Stimulated activated CD4-positive, alpha-beta T cell treated with anti-CD3 and anti-CD28 coated beads, TNF-alpha, amount 100 ng/mL, for 48 hours (primary cell): ENCODE data around the gene ADCY1.
"Not testable (repeated sequence)": the region's sequence is repeated elsewhere in the genome, so short reads cannot be mapped to it uniquely, and the experiment has no call there.

ENCODE experiments used
- DNase-seq, 3 donors: peaks; one replicate each; pipeline ENCODE4 v3.0.0-alpha.2; 2020; ENCODE audit warnings: low read depth in 3 of 3

ADCY1 gene

GRCh38 chr7:45573661-45574415 is at the start of gene ADCY1:
ADCY1 (plus strand) TSS chr7:45574368; CDS start chr7:45574544, 176 bp downstream.
- DNase-seq = no peak

- no peak for DNase-seq
Measured at GRCh38 chr7:45524445-45524844, 49.7 kb upstream of the ADCY1 start.

GRCh38 chr7:45525057-45525456 is 49.1 kb upstream of the ADCY1 start:
- DNase-seq = no peak

GRCh38 chr7:45543473-45543872 is 30.7 kb upstream of the ADCY1 start:
- DNase-seq = no peak

GRCh38 chr7:45545105-45545710 is 29.0 kb upstream of the ADCY1 start:
- DNase-seq = not testable (repeated sequence)

- DNase-seq = not testable (repeated sequence)
Measured at GRCh38 chr7:45548917-45549316, 25.3 kb upstream of the ADCY1 start.

- DNase-seq = no peak
Measured at GRCh38 chr7:45563401-45563800, 10.8 kb upstream of the ADCY1 start.

- DNase-seq = no peak
Measured at GRCh38 chr7:45563941-45564461, 10.2 kb upstream of the ADCY1 start.

- no peak for DNase-seq
Measured at GRCh38 chr7:45564485-45564884, 9.7 kb upstream of the ADCY1 start.

- no peak for DNase-seq
Measured at GRCh38 chr7:45564886-45565455, 9.2 kb upstream of the ADCY1 start.

GRCh38 chr7:45566386-45566785 is 7.8 kb upstream of the ADCY1 start:
- DNase-seq = no peak

- DNase-seq = no peak
Measured at GRCh38 chr7:45566961-45567360, 7.2 kb upstream of the ADCY1 start.

GRCh38 chr7:45567713-45568112 is 6.5 kb upstream of the ADCY1 start:
- no peak for DNase-seq

- no peak for DNase-seq
Measured at GRCh38 chr7:45568536-45569289, 5.5 kb upstream of the ADCY1 start.

GRCh38 chr7:45569290-45569685 is 4.9 kb upstream of the ADCY1 start:
- DNase-seq = no peak

GRCh38 chr7:45570797-45571196 is 3.4 kb upstream of the ADCY1 start:
- DNase-seq = no peak

- DNase-seq = no peak
Measured at GRCh38 chr7:45573204-45573603, 964 bp upstream of the ADCY1 start.

- DNase-seq = no peak
Measured at GRCh38 chr7:45574416-45574668, 174 bp downstream of the ADCY1 start.

- no peak for DNase-seq
Measured at GRCh38 chr7:45574669-45575500, 717 bp downstream of the ADCY1 start.

GRCh38 chr7:45575501-45576248 is 1.5 kb downstream of the ADCY1 start:
- no peak for DNase-seq
